GM13977 (cell line): Measurements from ENCODE around the gene PXDC1.

Experiments
- DNase-seq: peaks from one replicate; pipeline ENCODE4 v3.0.0; 2012; ENCODE audit warnings: low spot score
- CTCF ChIP-seq: IDR thresholded peaks from 2 replicates; pipeline ENCODE4 v1.5.1; 2012; ENCODE audit warnings: mild to moderate bottlenecking, control low read depth; ENCODE audit not compliant: insufficient read depth; ENCODE audit errors: extremely low read depth, missing control alignments
- in situ Hi-C: fragments of 300-500 bp; cut with MboI; formaldehyde crosslinking; loops from one replicate; pipeline ENCODE4 v1.12.0; 2022; ENCODE audit warnings: low sequenced_read_pairs, low pct_unique_long_range_greater_than_20kb, mixed read lengths, inconsistent platforms; ENCODE audit not compliant: unreplicated experiment

The PXDC1 gene

GRCh38 chr6:3788408-3789017 is 37.0 kb upstream of the PXDC1 start:
- TF ChIP-seq CTCF, result no peak
- in situ Hi-C loops, result no loop called here
- no peak for DNase-seq

DNA sequence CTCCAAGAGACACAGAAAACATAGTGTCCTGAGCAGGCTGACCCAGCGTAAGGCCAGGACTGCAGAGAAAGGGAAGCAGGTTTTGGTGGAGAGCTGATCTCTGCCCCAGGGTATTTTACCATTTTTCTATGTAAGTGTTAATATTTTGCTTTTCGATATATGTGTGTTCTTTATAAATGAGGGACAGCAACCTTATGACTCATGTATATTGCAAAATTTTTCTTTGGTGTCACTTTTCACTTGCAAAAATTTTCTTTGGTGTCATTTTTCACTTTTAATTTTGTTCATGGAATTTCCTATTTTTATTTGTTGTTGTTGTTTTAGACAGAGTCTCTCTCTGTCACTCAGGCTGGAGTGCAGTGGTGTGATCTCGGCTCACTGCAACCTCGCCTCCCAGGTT is 34.6 kb upstream of the PXDC1 start:
- in situ Hi-C loops, result no loop called here
- TF ChIP-seq CTCF, result no peak
- DNase-seq, result no peak

DNA sequence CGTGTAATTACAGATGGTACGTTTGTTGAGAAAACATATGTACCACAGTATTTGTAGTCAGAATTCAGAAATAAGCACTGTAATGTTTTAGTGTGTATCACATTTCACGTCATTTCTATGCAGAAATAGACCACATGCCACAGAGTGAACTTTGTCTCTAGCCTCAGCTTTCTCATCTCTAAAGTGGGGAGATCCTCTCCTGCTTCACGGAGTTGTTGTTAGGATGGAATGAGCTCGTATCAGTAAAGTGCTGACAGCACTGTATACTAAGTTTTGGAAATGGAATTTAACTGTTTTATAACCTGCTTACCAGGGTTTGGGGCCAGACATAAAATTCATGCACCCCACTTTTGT is 34.2 kb upstream of the PXDC1 start:
- DNase-seq, result no peak
- no peak for TF ChIP-seq CTCF
- in situ Hi-C loops, result no loop called here

GRCh38 chr6:3784885-3785744 is 33.6 kb upstream of the PXDC1 start:
- in situ Hi-C loops, result no loop called here
- no peak for DNase-seq
- no peak for TF ChIP-seq CTCF

DNA sequence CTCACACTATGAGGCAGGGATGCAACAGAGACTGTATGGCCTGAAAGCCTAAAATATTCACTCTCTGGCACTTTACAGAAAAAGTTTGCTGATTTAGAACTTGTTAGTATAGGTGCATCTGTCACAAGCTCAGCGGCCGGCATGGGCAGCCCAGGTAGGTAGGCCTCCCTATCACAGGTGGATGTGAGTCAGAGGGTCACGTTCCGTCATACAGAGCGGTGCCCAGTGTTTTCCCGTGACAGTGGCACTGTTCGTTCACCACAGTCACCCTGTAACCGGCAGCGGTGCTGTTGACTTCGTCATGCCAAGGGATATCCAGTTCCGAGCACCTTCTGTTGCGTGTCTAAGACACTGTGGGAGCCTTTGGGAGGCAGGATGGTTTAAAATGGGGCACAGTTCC is 32.9 kb upstream of the PXDC1 start:
- no peak for TF ChIP-seq CTCF
- in situ Hi-C loops, result no loop called here

GRCh38 chr6:3782876-3783832 is 31.6 kb upstream of the PXDC1 start:
- no peak for DNase-seq
- in situ Hi-C loops, result no loop called here
- TF ChIP-seq CTCF, result no peak

More for the DNA sequence above, 32.9 kb upstream of the PXDC1 start:
- no peak for DNase-seq
